Embryonic facial prominence (tissue), 1 donor: ENCODE data around the gene STK32B.
"Not testable (repeated sequence)": the region's sequence is repeated elsewhere in the genome, so short reads cannot be mapped to it uniquely, and the experiment has no call there.

ENCODE experiments used
- DNase-seq: peaks from one replicate; pipeline ENCODE4 v3.0.0-alpha.2; 2016; ENCODE audit errors: extremely low spot score

Gene STK32B

GRCh38 chr4:5030221-5030620, 21.1 kb upstream of the STK32B start:
- no peak for DNase-seq

GRCh38 chr4:5030927-5031326, 20.4 kb upstream of the STK32B start:
- no peak for DNase-seq

GRCh38 chr4:5032813-5033212, 18.5 kb upstream of the STK32B start:
- DNase-seq, result no peak

- no peak for DNase-seq
Measured at GRCh38 chr4:5033281-5033841, 17.9 kb upstream of the STK32B start.

- no peak for DNase-seq
Measured at GRCh38 chr4:5034206-5034605, 17.1 kb upstream of the STK32B start.

- peak; percentile 72 for DNase-seq
Measured at GRCh38 chr4:5036239-5036638, 15.0 kb upstream of the STK32B start.

- DNase-seq, result no peak
Measured at GRCh38 chr4:5037553-5038551, 13.4 kb upstream of the STK32B start.

- no peak for DNase-seq
Measured at GRCh38 chr4:5039800-5040199, 11.5 kb upstream of the STK32B start.

- peak; percentile 43 for DNase-seq
Measured at GRCh38 chr4:5040856-5041620, 10.2 kb upstream of the STK32B start.

GRCh38 chr4:5041699-5042098, 9.6 kb upstream of the STK32B start:
- peak; percentile 59 for DNase-seq

GRCh38 chr4:5043579-5043978, 7.7 kb upstream of the STK32B start:
- no peak for DNase-seq

GRCh38 chr4:5044341-5044740, 6.9 kb upstream of the STK32B start:
- DNase-seq, result no peak

- DNase-seq, result no peak
Measured at GRCh38 chr4:5045097-5045496, 6.2 kb upstream of the STK32B start.

GRCh38 chr4:5048721-5049120, 2.6 kb upstream of the STK32B start:
- DNase-seq, result no peak

- no peak for DNase-seq
Measured at GRCh38 chr4:5050520-5051277, 581 bp upstream of the STK32B start.

- DNase-seq, result no peak
Measured at GRCh38 chr4:5052204-5052702, 973 bp downstream of the STK32B start.

- DNase-seq, result no peak
Measured at GRCh38 chr4:5052726-5053425, 1.6 kb downstream of the STK32B start.

- DNase-seq, result no peak
Measured at GRCh38 chr4:5054532-5054931, 3.3 kb downstream of the STK32B start.

- DNase-seq, result no peak
Measured at GRCh38 chr4:5055411-5055810, 4.1 kb downstream of the STK32B start.

GRCh38 chr4:5066101-5066500, 14.8 kb downstream of the STK32B start:
- no peak for DNase-seq

- DNase-seq, result not testable (repeated sequence)
Measured at GRCh38 chr4:5066968-5067367, 15.7 kb downstream of the STK32B start.
